GM18873 (cell line): ENCODE data around the gene HNRNPH3.

Experiments
- ATAC-seq: cut with Tn5 transposase; IDR thresholded peaks from one replicate; pipeline ENCODE4 v1.9.1; 2021; ENCODE audit warnings: mild to moderate bottlenecking, moderate library complexity, moderate number of reproducible peaks; ENCODE audit not compliant: unreplicated experiment, low FRiP score

HNRNPH3 gene

GRCh38 chr10:68371604-68372003, 39.7 kb downstream of the HNRNPH3 start:
- no peak for ATAC-seq

GRCh38 chr10:68385740-68386139, 53.9 kb downstream of the HNRNPH3 start:
- ATAC-seq = no peak
